ENCODE results near the gene PIP5K1C.
A peak's percentile ranks its signal among the peaks of the same experiment; 100 is the strongest.
"Not testable (repeated sequence)": the region's sequence is repeated elsewhere in the genome, so short reads cannot be mapped to it uniquely, and the experiment has no call there.

PIP5K1C gene

GRCh38 chr19:3643674-3644313 lies 56.5 kb downstream of the PIP5K1C start:
- DNase-seq: no peak

- no peak for DNase-seq
Measured at GRCh38 chr19:3642987-3643673, 57.1 kb downstream of the PIP5K1C start.

- no peak for DNase-seq
Measured at GRCh38 chr19:3642296-3642695, 58.0 kb downstream of the PIP5K1C start.

GRCh38 chr19:3641515-3642269 lies 58.6 kb downstream of the PIP5K1C start:
- no peak for DNase-seq

- no peak for DNase-seq
Measured at GRCh38 chr19:3639479-3639878, 60.8 kb downstream of the PIP5K1C start.

- no peak for DNase-seq
Measured at GRCh38 chr19:3638208-3639193, 61.8 kb downstream of the PIP5K1C start.

GRCh38 chr19:3637621-3638020 lies 62.6 kb downstream of the PIP5K1C start:
- no peak for DNase-seq

GRCh38 chr19:3636962-3637361 lies 63.3 kb downstream of the PIP5K1C start:
- DNase-seq: no peak

- no peak for DNase-seq
Measured at GRCh38 chr19:3636506-3636905, 63.8 kb downstream of the PIP5K1C start.

GRCh38 chr19:3634496-3635045 lies 65.7 kb downstream of the PIP5K1C start:
- no peak for DNase-seq

- no peak for DNase-seq
Measured at GRCh38 chr19:3633559-3633988, 66.7 kb downstream of the PIP5K1C start.

- no peak for DNase-seq
Measured at GRCh38 chr19:3632739-3633558, 67.3 kb downstream of the PIP5K1C start.

- no peak for DNase-seq
Measured at GRCh38 chr19:3632098-3632497, 68.2 kb downstream of the PIP5K1C start.

GRCh38 chr19:3631053-3631861 lies 69.0 kb downstream of the PIP5K1C start:
- DNase-seq: no peak

- not testable (repeated sequence) for DNase-seq
Measured at GRCh38 chr19:3628766-3629165, 71.5 kb downstream of the PIP5K1C start.

- no peak for DNase-seq
Measured at GRCh38 chr19:3627351-3627723, 72.9 kb downstream of the PIP5K1C start.

GRCh38 chr19:3626473-3627350 lies 73.6 kb downstream of the PIP5K1C start, which contains the start of gene CACTIN:
CACTIN (minus strand) TSS chr19:3626790; CDS start chr19:3626762, 28 bp downstream.
- DNase-seq: peak; percentile 98

- no peak for DNase-seq
Measured at GRCh38 chr19:3625996-3626472, 74.2 kb downstream of the PIP5K1C start.

- no peak for DNase-seq
Measured at GRCh38 chr19:3623716-3624115, 76.6 kb downstream of the PIP5K1C start.

Data from right hindlimb (tissue), 1 donor.